Measurements from ENCODE around the gene TMEM95. TPM values are rescaled to one million over a fixed set of nuclear protein-coding genes. Genes with fewer than 3 reads are reported as not detected.

Gene TMEM95
- polyA plus RNA-seq, 10 donors = not detected

DNA sequence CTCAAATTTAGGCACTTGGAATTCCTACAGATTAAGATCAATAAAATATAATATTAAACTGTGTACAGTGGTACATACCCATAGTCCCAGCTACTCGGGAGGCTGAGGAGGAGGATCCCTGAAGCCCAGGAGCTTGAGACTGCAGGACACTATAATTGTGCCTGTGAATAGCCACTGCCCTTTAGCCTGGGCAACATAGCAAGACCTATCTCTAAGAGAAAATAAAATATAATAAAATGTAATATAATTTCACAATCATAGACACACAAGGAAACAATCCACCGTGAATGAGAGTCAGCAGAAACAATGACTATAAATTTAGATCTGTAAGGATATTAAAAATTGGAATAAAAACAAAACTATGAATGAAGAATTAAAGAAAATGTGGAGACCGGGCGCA lies 15.9 kb downstream of the TMEM95 start:
- DNase-seq = no peak

- no peak for DNase-seq
These were observed 19.4 kb downstream of the TMEM95 start for GRCh38 chr17:7374353-7374752.

GRCh38 chr17:7379134-7379533 lies 24.2 kb downstream of the TMEM95 start:
- DNase-seq = no peak

GRCh38 chr17:7380321-7380720 lies 25.4 kb downstream of the TMEM95 start:
- DNase-seq = peak in 1 of 3 donors; percentile 52

GRCh38 chr17:7380855-7381683 lies 26.1 kb downstream of the TMEM95 start, which contains the start of gene TNK1:
TSS of gene TNK1 (plus strand) at chr17:7381089. CDS start at chr17:7382927, 1,838 bp downstream.
- no peak for DNase-seq

- no peak for DNase-seq
These were observed 27.9 kb downstream of the TMEM95 start for GRCh38 chr17:7382901-7383300.

GRCh38 chr17:7383371-7383741 lies 28.4 kb downstream of the TMEM95 start:
- no peak for DNase-seq

GRCh38 chr17:7383742-7384488 lies 29.0 kb downstream of the TMEM95 start:
- peak in 1 of 3 donors; percentile 74 for DNase-seq

GRCh38 chr17:7384489-7385081 lies 29.6 kb downstream of the TMEM95 start:
- DNase-seq = no peak

DNA sequence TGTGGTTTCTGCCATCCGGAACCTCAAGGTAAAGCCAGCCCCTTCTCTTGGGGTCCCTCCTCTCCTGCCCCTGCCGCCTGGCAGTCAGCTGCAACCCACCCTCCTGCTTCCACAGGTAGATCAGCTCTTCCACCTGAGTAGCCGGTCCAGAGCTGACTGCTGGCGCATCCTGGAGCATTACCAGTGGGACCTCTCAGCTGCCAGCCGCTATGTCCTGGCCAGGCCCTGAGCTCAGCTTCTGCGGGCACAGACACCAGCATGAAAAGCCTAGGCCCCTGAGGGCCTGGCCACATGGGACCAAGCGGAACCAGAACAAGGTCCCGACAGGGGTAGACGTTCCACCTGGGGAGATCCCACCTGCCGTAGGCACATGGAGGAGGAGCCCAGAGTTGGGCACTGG lies 33.9 kb downstream of the TMEM95 start:
- DNase-seq = no peak

DNA sequence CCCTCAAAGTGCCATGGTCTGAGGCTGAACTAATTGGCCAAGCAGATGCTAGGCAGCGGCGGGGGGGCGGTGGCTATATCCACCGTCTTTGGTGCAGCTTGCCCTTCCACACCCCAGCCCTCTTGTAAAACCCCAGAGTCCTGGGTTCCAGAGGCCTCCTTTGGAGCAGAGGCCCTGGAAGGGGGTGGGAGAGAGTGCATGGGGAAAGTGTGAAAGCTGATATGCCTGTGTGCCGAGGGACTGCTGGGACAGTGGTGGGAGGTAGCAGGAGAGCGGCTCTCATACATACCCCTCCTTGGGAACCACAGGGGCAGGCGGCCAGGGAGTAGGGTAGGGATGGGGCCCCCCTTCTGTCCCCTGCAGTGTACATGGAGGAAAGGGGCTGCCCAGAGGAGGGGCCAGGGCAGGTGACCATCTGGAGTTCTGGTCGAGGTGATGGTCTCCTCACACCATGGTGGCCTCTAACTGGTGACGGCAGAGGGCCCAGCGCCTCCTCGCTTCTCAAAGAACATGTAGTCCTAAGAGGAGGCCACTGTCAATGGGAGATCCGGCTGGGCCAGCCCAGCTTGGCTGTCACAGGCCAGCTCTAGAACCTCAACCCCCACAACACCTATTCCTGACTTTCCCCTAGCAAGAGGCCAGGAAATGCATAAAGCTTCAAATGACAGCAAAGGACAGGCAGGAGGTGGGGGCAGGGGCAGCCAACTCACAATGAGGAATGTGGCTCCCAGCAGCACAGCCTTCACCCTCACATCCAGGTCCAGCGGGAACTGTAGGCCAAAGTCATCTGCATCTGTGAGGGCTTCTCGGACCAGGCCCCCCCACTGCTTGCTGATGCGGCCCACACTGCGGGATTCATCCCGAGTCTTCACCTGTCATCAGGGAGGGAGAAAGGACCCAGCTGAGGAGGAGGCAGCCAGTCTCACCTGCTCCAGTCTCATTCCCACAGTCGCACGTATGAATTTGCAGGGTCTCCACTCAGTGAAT lies 35.3 kb downstream of the TMEM95 start:
- DNase-seq = no peak

- no peak for DNase-seq
These were observed 36.4 kb downstream of the TMEM95 start for GRCh38 chr17:7391307-7391706.

DNA sequence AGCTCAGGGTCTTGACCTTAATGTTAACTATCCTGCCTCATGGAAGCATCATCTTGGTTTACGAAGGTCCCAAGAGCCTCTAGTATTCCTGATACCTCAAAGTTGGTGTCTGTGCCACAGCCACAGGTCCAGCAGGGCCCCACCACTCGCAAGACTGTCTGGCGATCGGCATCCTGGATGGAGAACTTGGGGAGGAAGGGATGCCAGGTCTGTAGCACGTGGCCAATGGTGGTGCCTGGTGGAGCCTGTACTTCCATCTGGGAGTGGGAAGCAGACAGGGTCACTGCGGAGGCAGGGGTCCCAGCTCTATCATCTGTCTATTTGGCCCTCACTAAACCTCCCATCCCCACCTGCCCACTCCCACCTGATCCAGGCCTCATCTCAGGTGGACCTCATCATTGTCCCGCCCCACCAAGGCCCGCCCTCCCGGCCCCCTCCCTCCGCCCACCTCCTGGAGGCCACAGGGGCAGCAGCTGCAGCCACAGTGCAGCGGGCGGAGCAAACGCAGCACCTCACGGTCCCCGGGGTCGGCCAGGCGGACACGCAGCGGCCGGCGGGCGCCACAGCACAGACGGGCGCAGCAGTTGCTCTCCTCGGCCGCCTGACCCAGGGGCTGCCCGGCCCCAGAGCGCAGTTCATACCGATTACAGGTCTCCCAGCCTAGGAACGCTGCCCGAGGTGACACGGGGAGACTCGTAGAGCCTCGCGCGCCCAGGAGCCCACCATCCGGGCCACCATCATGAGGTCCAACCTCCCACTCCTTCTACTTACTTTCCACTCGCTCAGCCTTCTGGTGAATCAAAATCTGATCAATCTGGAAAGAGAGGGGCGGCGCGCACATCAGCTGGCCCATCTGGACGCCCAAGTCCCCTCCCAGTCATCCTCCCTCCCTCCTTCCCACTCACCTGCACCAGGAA lies 38.0 kb downstream of the TMEM95 start:
- no peak for DNase-seq

DNA sequence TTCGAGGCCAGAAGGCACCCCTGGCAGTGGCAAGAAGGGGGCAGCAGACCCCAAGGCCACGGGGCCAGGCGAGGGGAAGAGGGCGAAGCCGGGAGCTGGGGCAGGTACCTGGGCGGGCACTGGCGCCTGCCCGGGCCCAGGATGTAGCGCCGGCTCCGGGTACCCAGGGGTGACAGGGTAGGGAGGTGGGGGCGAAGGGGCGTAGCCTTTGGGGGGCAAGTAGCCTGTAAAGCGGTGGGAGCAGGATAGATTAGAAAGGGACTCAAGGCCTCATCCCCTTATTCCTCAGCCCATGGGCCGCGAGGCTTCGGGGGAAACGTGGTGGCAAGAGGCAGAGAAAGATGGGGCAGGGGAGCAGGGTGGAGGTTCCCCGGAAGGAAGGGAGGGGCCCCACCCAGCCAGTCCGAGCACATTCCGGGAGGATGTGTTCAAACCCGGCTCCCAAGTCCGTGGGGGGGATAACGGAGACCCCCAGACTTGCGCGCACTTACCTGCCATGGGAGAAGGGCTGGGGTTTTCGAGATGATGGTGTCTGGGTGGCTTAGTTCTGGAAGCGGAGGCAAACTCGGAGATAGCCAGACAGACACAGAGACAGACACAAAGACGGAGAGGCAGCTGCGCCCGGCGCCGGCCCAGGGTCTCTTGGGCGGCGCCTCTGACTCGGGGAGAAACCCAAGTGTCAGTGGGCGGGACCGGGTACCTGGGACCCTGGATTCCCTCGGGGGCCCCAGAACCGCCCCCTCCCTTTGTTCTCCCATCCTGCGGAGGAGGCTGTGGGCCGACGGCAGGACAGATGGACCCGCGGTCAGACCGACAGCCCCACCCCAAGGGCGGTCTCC lies 38.9 kb downstream of the TMEM95 start:
- no peak for DNase-seq

- peak; percentile 81 to 95 (median 89) for DNase-seq
These were observed 39.7 kb downstream of the TMEM95 start, which contains the start of gene PLSCR3 for GRCh38 chr17:7394452-7395191. TSS of gene PLSCR3 (minus strand) at chr17:7394525. CDS start at chr17:7394110, 415 bp downstream.

DNA sequence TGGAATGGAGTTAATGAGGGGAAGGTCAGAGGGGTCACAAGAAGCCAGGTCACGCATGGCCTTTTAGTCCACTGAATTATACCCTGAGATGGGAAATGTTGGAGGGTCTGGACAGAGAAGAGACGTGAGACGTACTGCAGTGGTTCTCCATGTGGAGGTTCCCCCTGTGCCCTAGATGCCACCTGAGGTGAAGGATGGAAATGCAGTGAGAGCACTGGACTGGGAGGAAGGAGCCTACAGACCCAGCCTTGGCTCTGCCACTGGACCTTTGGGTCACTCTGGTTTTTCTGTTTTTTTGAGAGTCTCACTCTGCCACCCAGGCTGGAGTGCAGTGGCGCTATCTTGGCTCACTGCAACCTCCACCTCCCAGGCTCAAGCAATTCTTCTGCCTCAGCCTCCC lies 41.2 kb downstream of the TMEM95 start:
- DNase-seq = no peak

DNA sequence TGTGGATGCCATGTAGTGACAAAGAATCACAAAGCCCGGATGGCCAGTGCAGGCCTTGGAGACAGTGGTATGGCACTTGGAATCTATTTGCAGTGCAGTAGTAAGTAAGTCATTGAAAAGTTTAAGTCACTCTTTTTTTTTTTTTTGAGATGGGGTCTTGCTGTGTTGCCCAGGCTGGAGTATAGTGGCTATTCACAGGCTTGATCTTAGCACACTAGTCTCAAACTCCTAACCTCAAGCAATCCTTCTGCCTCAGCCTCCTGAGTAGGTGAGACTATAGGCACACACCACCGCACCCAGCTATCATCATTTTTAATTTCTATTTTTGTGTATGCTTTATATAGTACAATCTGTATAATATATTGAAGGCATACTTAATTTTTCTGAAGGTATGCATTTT lies 43.7 kb downstream of the TMEM95 start:
- DNase-seq = no peak

DNA sequence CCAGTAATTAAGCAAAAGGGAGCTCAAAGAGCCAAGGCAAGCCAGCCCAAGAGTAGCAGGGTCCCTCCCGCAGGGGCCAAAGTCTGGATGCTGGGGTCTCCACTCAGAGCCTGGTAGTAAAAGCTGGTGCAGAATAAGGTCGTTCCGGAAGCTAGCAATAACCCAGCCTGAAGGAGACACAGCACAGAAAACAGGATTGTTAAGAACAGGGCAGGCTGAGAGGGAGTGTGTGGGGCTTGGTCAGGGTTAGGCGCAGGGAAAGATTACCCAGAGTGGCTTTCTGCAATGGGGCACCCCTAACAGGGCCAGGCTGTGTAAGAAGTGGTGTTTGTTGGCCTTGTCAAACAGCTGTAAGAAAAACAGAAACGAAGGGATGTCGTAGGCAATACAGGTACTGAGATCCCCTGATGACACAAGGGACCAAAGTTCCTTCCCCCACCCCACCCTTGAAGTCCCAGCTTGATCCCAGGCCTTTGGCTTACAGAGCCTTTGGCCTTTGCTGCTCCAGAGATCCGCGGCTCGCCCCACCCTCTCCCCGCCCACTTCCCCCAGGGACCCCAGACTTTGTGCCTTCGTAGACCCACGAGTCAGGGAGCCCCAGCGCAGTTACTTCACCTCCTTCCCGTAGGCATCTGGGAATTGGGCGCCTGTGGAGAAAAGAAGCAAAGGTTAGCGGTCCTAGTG lies 48.2 kb downstream of the TMEM95 start:
- DNase-seq = no peak
